Natural killer cell (primary cell): Measurements from ENCODE around the gene SNRNP70. TPM values are rescaled to one million over a fixed set of nuclear protein-coding genes. Genes with fewer than 3 reads are reported as not detected.
"Not testable (repeated sequence)": the region's sequence is repeated elsewhere in the genome, so short reads cannot be mapped to it uniquely, and the experiment has no call there.

Experiments used
- ATAC-seq, 3 donors: fragments of 150-1000 bp in 2 of 3; fragments of 200-7000 bp in 1 of 3; cut with Tn5 transposase; 1 replicate in 1 of 3; 2 replicates in 2 of 3; pipeline ENCODE4 v1.10.0; 2021; ENCODE audit warnings: mild to moderate bottlenecking in 2 of 3, moderate library complexity in 2 of 3
- DNase-seq, 2 donors: peaks; one replicate each; pipeline versions ENCODE4 v3.0.0 to v3.0.0-alpha.2; 2013 to 2021; ENCODE audit warnings: mixed read lengths in 1 of 2
- H3K27ac ChIP-seq: one replicate; pipeline ENCODE4 v1.5.1; 2013; ENCODE audit warnings: mild to moderate bottlenecking, low read length
- H3K27me3 ChIP-seq: one replicate; pipeline ENCODE4 v1.6.1; 2013; ENCODE audit warnings: low read length; ENCODE audit not compliant: control insufficient read depth, insufficient read depth
- H3K36me3 ChIP-seq: one replicate; pipeline ENCODE4 v1.6.1; 2013; ENCODE audit warnings: low read length; ENCODE audit not compliant: control insufficient read depth, insufficient read depth
- H3K4me1 ChIP-seq: one replicate; pipeline ENCODE4 v1.6.1; 2013; ENCODE audit warnings: low read length; ENCODE audit not compliant: control insufficient read depth, insufficient read depth
- H3K4me3 ChIP-seq: one replicate; pipeline ENCODE4 v1.5.1; 2013; ENCODE audit warnings: low read length
- H3K9me3 ChIP-seq: one replicate; pipeline ENCODE4 v1.6.1; 2013; ENCODE audit warnings: low read length; ENCODE audit not compliant: control insufficient read depth, insufficient read depth
- H3K27ac Mint-ChIP-seq, 2 donors: one replicate each; pipeline ENCODE4 v1.8.0; 2022; ENCODE audit warnings: mild to moderate bottlenecking in 2 of 2, mixed read lengths in 2 of 2, moderate library complexity in 1 of 2
- H3K27me3 Mint-ChIP-seq, 2 donors: one replicate each; pipeline ENCODE4 v1.8.0; 2022; ENCODE audit warnings: low read depth in 2 of 2, mixed read lengths in 2 of 2
- H3K36me3 Mint-ChIP-seq: one replicate; pipeline ENCODE4 v1.8.0; 2022; ENCODE audit warnings: mixed read lengths
- H3K4me1 Mint-ChIP-seq, 2 donors: one replicate each; pipeline ENCODE4 v1.8.0; 2022; ENCODE audit warnings: mixed read lengths in 2 of 2
- H3K4me3 Mint-ChIP-seq: one replicate; pipeline ENCODE4 v1.8.0; 2022; ENCODE audit warnings: mild to moderate bottlenecking, moderate library complexity, mixed read lengths
- H3K9me3 Mint-ChIP-seq, 2 donors: one replicate each; pipeline ENCODE4 v1.8.0; 2022; ENCODE audit warnings: mixed read lengths in 2 of 2
- CTCF ChIP-seq: fragments of 200-600 bp; IDR thresholded peaks from one replicate; pipeline ENCODE4 v1.8.0; 2022; ENCODE audit warnings: antibody characterized with exemption
- WGBS: methylation state at CpG from one replicate; pipeline ENCODE4 v1.1.7; 2013; ENCODE audit warnings: missing lambda C conversion rate; ENCODE audit not compliant: insufficient coverage; 5-methylcytosine and 5-hydroxymethylcytosine counted together
- intact Hi-C: fragments of 100-400 bp; cut with micrococcal nuclease; formaldehyde crosslinking; loops from one replicate; pipeline ENCODE4 v1.14.2; 2022
- total RNA-seq, 4 donors: library from RNA; stranded (reverse); fragments of 120-200 nt in 1 of 4; gene quantifications; one replicate each; pipeline versions ENCODE4 v1.2.3 to v1.2.4, GENCODE V29; 2013 to 2022

The SNRNP70 gene
- total RNA-seq, 3 donors from 2014 or later (not counting 1 experiment from before 2014, with no cell fraction given): 244 to 312 (median 299) TPM

GRCh38 chr19:49042177-49042576 lies 43.1 kb upstream of the SNRNP70 start:
- no peak for ATAC-seq
- no peak for DNase-seq
- Mint-ChIP-seq H3K9me3 (no peaks in the 10 kb centered on the region), H3K4me1 (no peaks in the 10 kb centered on the region), H3K4me3 (no peak overlapping the region), H3K27me3 (no peaks in the 10 kb centered on the region), H3K27ac (no peak overlapping the region), H3K36me3 (no peaks in the 10 kb centered on the region)
- Histone ChIP-seq H3K4me3 (no peak overlapping the region), H3K4me1 (no peaks in the 10 kb centered on the region), H3K36me3 (no peaks in the 10 kb centered on the region), H3K9me3 (no peaks in the 10 kb centered on the region), H3K27ac (no peak overlapping the region), H3K27me3 (no peaks in the 10 kb centered on the region)
- 86% methylated on average over 16 of the region's 17 CpGs for WGBS
- TF ChIP-seq CTCF: no peak
- intact Hi-C loops: no loop called here

- H3K27me3 ChIP-seq, H3K4me3 ChIP-seq, H3K27ac ChIP-seq, H3K27ac Mint-ChIP-seq, H3K4me1 Mint-ChIP-seq, DNase-seq, H3K4me3 Mint-ChIP-seq, H3K27me3 Mint-ChIP-seq, intact Hi-C loops, H3K36me3 Mint-ChIP-seq, H3K4me1 ChIP-seq, H3K36me3 ChIP-seq, H3K9me3 Mint-ChIP-seq, H3K9me3 ChIP-seq, ATAC-seq: not testable (repeated sequence)
- WGBS: no CpG with 5 or more reads among the region's 4 CpGs
Measured at GRCh38 chr19:49042666-49043065, 42.6 kb upstream of the SNRNP70 start.

- 77% methylated on average over 13 of the region's 15 CpGs for WGBS
- H3K27me3 Mint-ChIP-seq, H3K27me3 ChIP-seq, H3K27ac ChIP-seq, DNase-seq, H3K36me3 ChIP-seq, H3K4me3 ChIP-seq, H3K4me3 Mint-ChIP-seq, H3K9me3 Mint-ChIP-seq, H3K27ac Mint-ChIP-seq, H3K4me1 ChIP-seq, H3K4me1 Mint-ChIP-seq, ATAC-seq, H3K9me3 ChIP-seq, intact Hi-C loops, H3K36me3 Mint-ChIP-seq: not testable (repeated sequence)
Measured at GRCh38 chr19:49043548-49043947, 41.7 kb upstream of the SNRNP70 start, which contains the start of gene CGB5. TSS of gene CGB5 (plus strand) at chr19:49043848. CDS start at chr19:49044210, 362 bp downstream.

GRCh38 chr19:49049011-49049410 lies 36.2 kb upstream of the SNRNP70 start, which contains the start of gene CGB8:
TSS of gene CGB8 (minus strand) at chr19:49049111. CDS start at chr19:49048739, 372 bp downstream.
- H3K27ac Mint-ChIP-seq, H3K4me1 Mint-ChIP-seq, H3K27ac ChIP-seq, H3K4me3 ChIP-seq, ATAC-seq, H3K9me3 ChIP-seq, H3K4me1 ChIP-seq, intact Hi-C loops, H3K36me3 ChIP-seq, H3K27me3 Mint-ChIP-seq, H3K27me3 ChIP-seq, H3K9me3 Mint-ChIP-seq, H3K4me3 Mint-ChIP-seq, H3K36me3 Mint-ChIP-seq, DNase-seq: not testable (repeated sequence)
- 85% methylated on average over 10 of the region's 12 CpGs for WGBS

GRCh38 chr19:49049834-49050233 lies 35.4 kb upstream of the SNRNP70 start:
- H3K36me3 Mint-ChIP-seq, ATAC-seq, H3K4me3 Mint-ChIP-seq, DNase-seq, H3K36me3 ChIP-seq, H3K4me1 Mint-ChIP-seq, H3K4me1 ChIP-seq, H3K27ac Mint-ChIP-seq, H3K9me3 ChIP-seq, intact Hi-C loops, H3K9me3 Mint-ChIP-seq, H3K4me3 ChIP-seq, H3K27me3 ChIP-seq, H3K27me3 Mint-ChIP-seq, H3K27ac ChIP-seq: not testable (repeated sequence)
- WGBS: 100% methylated on average over 1 of the region's 4 CpGs

GRCh38 chr19:49050376-49051033 lies 34.7 kb upstream of the SNRNP70 start:
- H3K36me3 Mint-ChIP-seq, H3K4me3 ChIP-seq, intact Hi-C loops, H3K27ac ChIP-seq, H3K4me1 ChIP-seq, H3K27me3 ChIP-seq, H3K9me3 ChIP-seq, ATAC-seq, H3K27ac Mint-ChIP-seq, H3K36me3 ChIP-seq, H3K27me3 Mint-ChIP-seq, H3K4me1 Mint-ChIP-seq, H3K4me3 Mint-ChIP-seq, H3K9me3 Mint-ChIP-seq, DNase-seq: not testable (repeated sequence)
- 83% methylated on average over 24 of the region's 24 CpGs for WGBS
